Spleen (tissue), 11 donors: Measurements from ENCODE around the gene IQGAP1. TPM values are rescaled to one million over a fixed set of nuclear protein-coding genes. Genes with fewer than 3 reads are reported as not detected.
A peak's percentile ranks its signal among the peaks of the same experiment; 100 is the strongest.

Source experiments
- DNase-seq: peaks from one replicate; pipeline ENCODE4 v3.0.0-alpha.2; 2020
- H3K27ac ChIP-seq, 8 donors: fragments of 200-600 bp; sonication (generic) in 7 of 8; 1 replicate in 4 of 8; 2 replicates in 4 of 8; pipeline versions ENCODE4 v1.5.0 to v1.8.0; 2016 to 2021; ENCODE audit warnings: inconsistent platforms in 4 of 8, mild to moderate bottlenecking in 4 of 8, moderate library complexity in 1 of 8
- H3K27me3 ChIP-seq, 7 donors: fragments of 200-600 bp; sonication (generic) in 6 of 7; replicated peaks in 1 of 7; 1 replicate in 4 of 7; 2 replicates in 3 of 7; pipeline versions ENCODE4 v1.5.0 to v1.8.0; 2016 to 2021; ENCODE audit warnings: inconsistent platforms in 3 of 7, mild to moderate bottlenecking in 1 of 7
- H3K36me3 ChIP-seq, 6 donors: fragments of 200-600 bp; sonication (generic) in 5 of 6; 1 replicate in 4 of 6; 2 replicates in 2 of 6; pipeline versions ENCODE4 v1.5.0 to v1.8.0; 2016 to 2021; ENCODE audit warnings: inconsistent platforms in 2 of 6
- H3K4me1 ChIP-seq, 6 donors: fragments of 200-600 bp; sonication (generic) in 5 of 6; 1 replicate in 3 of 6; 2 replicates in 3 of 6; pipeline versions ENCODE4 v1.5.0 to v1.8.0; 2016 to 2021; ENCODE audit warnings: inconsistent platforms in 3 of 6
- H3K4me3 ChIP-seq, 8 donors: fragments of 200-600 bp; sonication (generic) in 7 of 8; 1 replicate in 4 of 8; 2 replicates in 4 of 8; pipeline versions ENCODE4 v1.5.0 to v1.8.0; 2016 to 2021; ENCODE audit warnings: inconsistent platforms in 4 of 8, mild to moderate bottlenecking in 4 of 8, moderate library complexity in 2 of 8
- H3K9me3 ChIP-seq, 8 donors: fragments of 200-600 bp; sonication (generic) in 7 of 8; 1 replicate in 4 of 8; 2 replicates in 4 of 8; pipeline versions ENCODE4 v1.5.0 to v1.8.0; 2016 to 2021; ENCODE audit warnings: inconsistent platforms in 4 of 8
- CTCF ChIP-seq, 11 experiments: fragments of 200-600 bp in 7 of 11; fragments of 450-650 bp in 4 of 11; sonication (generic) in 4 of 11; IDR thresholded peaks in 8 of 11; conservative IDR thresholded peaks in 3 of 11; 1 replicate in 7 of 11; 2 replicates in 4 of 11; pipeline versions ENCODE4 v1.4.0 to v1.8.0; 2016 to 2021; ENCODE audit warnings: antibody characterized with exemption in 11 of 11, inconsistent platforms in 4 of 11, mild to moderate bottlenecking in 1 of 11
- POLR2A ChIP-seq, 3 donors: fragments of 450-650 bp; IDR thresholded peaks; one replicate each; pipeline ENCODE4 v1.5.1; 2017; ENCODE audit warnings: antibody characterized with exemption in 3 of 3, mild to moderate bottlenecking in 1 of 3
- POLR2AphosphoS5 ChIP-seq, 3 donors: sonication (generic); formaldehyde crosslinking; IDR thresholded peaks; one replicate each; pipeline ENCODE4 v1.5.1; 2017; ENCODE audit warnings: antibody characterized with exemption in 3 of 3
- WGBS, 5 donors: extraction: QIAGEN DNeasy Blood & Tissue Kit in 3 of 5; methylation state at CpG; one replicate each; pipeline versions ENCODE4 v1.1.5 to v1.1.7; 2013 to 2018; 5-methylcytosine and 5-hydroxymethylcytosine counted together
- intact Hi-C: fragments of 100-400 bp; cut with DNase I; formaldehyde crosslinking; loops from one replicate; pipeline ENCODE4 v1.15.0; 2023; ENCODE audit warnings: low total_unique reads
- polyA plus RNA-seq, 3 donors: library from polyadenylated mRNA; stranded (reverse); fragments of 200-250 nt; gene quantifications; one replicate each; pipeline ENCODE4 v1.2.1, GENCODE V29; 2013
- total RNA-seq, 7 donors: library from RNA; depleted of rRNA in 3 of 7; stranded (reverse); fragments of >200 nt in 3 of 7; fragmentation: NEBNext Ultra II Directional in 4 of 7; extraction: Animal tissue kit (Norgen Biotek cat#: 25700) in 4 of 7; gene quantifications; one replicate each; pipeline versions ENCODE4 v1.1.0 to v1.2.1, GENCODE V29; 2016 to 2021
- donor health status: healthy with polysubstance abuse.
- donor health status: DM: no; HTN: no; CAD: no; lungs with moderate emphysema.
- donor health status: DM: no; HTN: no; CAD: no.
- donor health status: Bipolar disorder and iron deficiency.
- donor health status: healthy.
- donor health status: DM: no; HTN: no; CAD: no.
- donor health status: DM: yes; HTN: yes; CAD: no.

IQGAP1 gene
- total and polyA plus RNA-seq, 10 donors = 48.1 to 282 (median 219) TPM

DNA sequence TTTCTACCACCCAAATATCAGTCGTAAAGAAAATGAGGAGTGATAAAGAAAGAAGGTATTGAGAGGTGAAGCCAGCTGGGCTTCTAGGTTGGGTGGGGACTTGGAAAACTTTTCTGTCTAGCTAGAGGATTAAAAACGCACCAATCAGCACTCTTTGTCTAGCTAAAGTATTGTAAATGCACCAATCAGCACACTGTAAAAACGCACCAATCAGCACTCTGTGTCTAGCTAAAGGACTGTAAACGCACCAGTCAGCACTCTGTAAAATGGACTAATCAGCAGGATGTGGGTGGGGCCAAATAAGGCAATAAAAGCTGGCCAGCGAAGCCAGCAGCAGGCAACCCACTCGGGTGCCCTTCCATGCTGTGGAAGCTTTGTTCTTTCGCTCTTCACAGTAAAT lies 13.0 kb upstream of the IQGAP1 start:
- Histone ChIP-seq H3K27me3 (no peaks in the 10 kb centered on the region), H3K9me3 (peaks cover 0 to 23% (median 16%) of the 10 kb centered on the region in 8 donors), H3K4me1 (peaks cover 9 to 37% (median 16%) of the 10 kb centered on the region in 6 donors), H3K27ac (no peak overlapping the region), H3K4me3 (no peak overlapping the region), H3K36me3 (no peaks in the 10 kb centered on the region)
- WGBS, 5 donors = 90 to 97% (median 96%) methylated on average over 7 of the region's 7 CpGs
- intact Hi-C loops = no loop called here
- DNase-seq = no peak
- TF ChIP-seq POLR2AphosphoS5 (IDR thresholded peaks at IDR 0.05) (no peak), CTCF (IDR thresholded peaks at IDR 0.05 in 8 of 11, conservative IDR thresholded peaks at IDR 0.05 in 3 of 11) (no peak), POLR2A (IDR thresholded peaks at IDR 0.05) (no peak)

- peaks cover 8 to 27% (median 12%) of the 10 kb centered on the region in 6 donors for H3K4me1 ChIP-seq
- H3K27me3 ChIP-seq = no peaks in the 10 kb centered on the region
- DNase-seq = no peak
- TF ChIP-seq CTCF (IDR thresholded peaks at IDR 0.05 in 8 of 11, conservative IDR thresholded peaks at IDR 0.05 in 3 of 11) (no peak), POLR2A (IDR thresholded peaks at IDR 0.05) (no peak), POLR2AphosphoS5 (IDR thresholded peaks at IDR 0.05) (peak in 1 of 3 donors; percentile 56)
- 17 to 37% (median 22%) methylated on average over 6 of the region's 6 CpGs for WGBS, 5 donors
- H3K9me3 ChIP-seq = peaks cover 0 to 28% (median 18%) of the 10 kb centered on the region in 8 donors
- H3K27ac ChIP-seq = peak overlapping the region in 7 of 8 donors; percentile 6 to 65 (median 40)
- no peak overlapping the region for H3K4me3 ChIP-seq
- no peaks in the 10 kb centered on the region for H3K36me3 ChIP-seq
- intact Hi-C loops = no loop called here
Measured at GRCh38 chr15:90376789-90377188, 11.3 kb upstream of the IQGAP1 start.

GRCh38 chr15:90379263-90379662 lies 8.8 kb upstream of the IQGAP1 start:
- Histone ChIP-seq H3K27me3 (no peaks in the 10 kb centered on the region), H3K27ac (no peak overlapping the region), H3K4me3 (no peak overlapping the region), H3K4me1 (peaks cover 8 to 34% (median 12%) of the 10 kb centered on the region in 6 donors), H3K9me3 (peaks cover 0 to 28% (median 18%) of the 10 kb centered on the region in 8 donors), H3K36me3 (no peaks in the 10 kb centered on the region)
- TF ChIP-seq POLR2AphosphoS5 (IDR thresholded peaks at IDR 0.05) (no peak), CTCF (IDR thresholded peaks at IDR 0.05 in 8 of 11, conservative IDR thresholded peaks at IDR 0.05 in 3 of 11) (no peak), POLR2A (IDR thresholded peaks at IDR 0.05) (no peak)
- intact Hi-C loops = no loop called here
- DNase-seq = no peak
- 85 to 94% (median 87%) methylated on average over 3 of the region's 3 CpGs for WGBS, 5 donors

GRCh38 chr15:90381515-90381914 lies 6.5 kb upstream of the IQGAP1 start:
- no peak overlapping the region for H3K27ac ChIP-seq
- intact Hi-C loops = no loop called here
- H3K4me3 ChIP-seq = no peak overlapping the region
- no peak for TF ChIP-seq POLR2AphosphoS5 (IDR thresholded peaks at IDR 0.05)
- TF ChIP-seq CTCF (IDR thresholded peaks at IDR 0.05 in 8 of 11, conservative IDR thresholded peaks at IDR 0.05 in 3 of 11) = no peak
- no peak for TF ChIP-seq POLR2A (IDR thresholded peaks at IDR 0.05)
- H3K27me3 ChIP-seq = no peaks in the 10 kb centered on the region
- H3K36me3 ChIP-seq = no peaks in the 10 kb centered on the region
- peaks cover 4 to 25% (median 9%) of the 10 kb centered on the region in 6 donors for H3K4me1 ChIP-seq
- no peak for DNase-seq
- H3K9me3 ChIP-seq = peaks cover 0 to 28% (median 18%) of the 10 kb centered on the region in 8 donors
